Trophoblast cell (in vitro differentiated cells and primary cell): ENCODE measurements around the gene SNRPB.
A peak's percentile ranks its signal among the peaks of the same experiment; 100 is the strongest.
"Not testable (repeated sequence)": the region's sequence is repeated elsewhere in the genome, so short reads cannot be mapped to it uniquely, and the experiment has no call there.

Experiments
- DNase-seq, 2 donors: peaks; one replicate each; pipeline ENCODE4 v3.0.0-alpha.2; 2016
- H2AFZ ChIP-seq: 2 replicates; pipeline ENCODE4 v1.6.1; 2013; ENCODE audit warnings: low read length, moderate library complexity, mild to moderate bottlenecking; ENCODE audit not compliant: insufficient read depth, poor library complexity
- H2AK5ac ChIP-seq: 2 replicates; pipeline ENCODE4 v1.6.1; 2013; ENCODE audit warnings: mild to moderate bottlenecking, low read length
- H2BK120ac ChIP-seq: 2 replicates; pipeline ENCODE4 v1.6.1; 2013; ENCODE audit warnings: low read length, mild to moderate bottlenecking, moderate library complexity; ENCODE audit not compliant: insufficient read depth, poor library complexity
- H2BK12ac ChIP-seq: 2 replicates; pipeline ENCODE4 v1.6.1; 2013; ENCODE audit warnings: mild to moderate bottlenecking, low read length, moderate library complexity
- H2BK5ac ChIP-seq: 2 replicates; pipeline ENCODE4 v1.6.1; 2013; ENCODE audit warnings: low read length, low read depth, moderate library complexity, mild to moderate bottlenecking; ENCODE audit not compliant: poor library complexity
- H3K14ac ChIP-seq: 2 replicates; pipeline ENCODE4 v1.6.1; 2013; ENCODE audit warnings: mild to moderate bottlenecking, low read length
- H3K18ac ChIP-seq: 2 replicates; pipeline ENCODE4 v1.6.1; 2013; ENCODE audit warnings: mild to moderate bottlenecking, low read length
- H3K23ac ChIP-seq: 2 replicates; pipeline ENCODE4 v1.6.1; 2013; ENCODE audit warnings: low read length
- H3K27ac ChIP-seq: 2 replicates; pipeline ENCODE4 v1.5.1; 2013; ENCODE audit warnings: low read depth, mild to moderate bottlenecking, inconsistent platforms, low read length, moderate library complexity
- H3K27me3 ChIP-seq: 2 replicates; pipeline ENCODE4 v1.6.1; 2013; ENCODE audit warnings: inconsistent platforms, mild to moderate bottlenecking, low read length, moderate library complexity; ENCODE audit not compliant: insufficient read depth
- H3K36me3 ChIP-seq, 2 experiments: 1 replicate in 1 of 2; 2 replicates in 1 of 2; pipeline ENCODE4 v1.6.1; 2013; ENCODE audit warnings: low read length in 2 of 2, mild to moderate bottlenecking in 2 of 2, moderate library complexity in 1 of 2; ENCODE audit not compliant: insufficient read depth in 2 of 2, control insufficient read depth in 1 of 2
- H3K4ac ChIP-seq: 2 replicates; pipeline ENCODE4 v1.6.1; 2013; ENCODE audit warnings: low read depth, mild to moderate bottlenecking, low read length, moderate library complexity
- H3K4me1 ChIP-seq, 2 experiments: 1 replicate in 1 of 2; 2 replicates in 1 of 2; pipeline ENCODE4 v1.6.1; 2013; ENCODE audit warnings: low read length in 2 of 2, mild to moderate bottlenecking in 2 of 2, moderate library complexity in 1 of 2; ENCODE audit not compliant: insufficient read depth in 2 of 2, control insufficient read depth in 1 of 2
- H3K4me2 ChIP-seq: 2 replicates; pipeline ENCODE4 v1.6.1; 2013; ENCODE audit warnings: inconsistent platforms, mild to moderate bottlenecking, low read length, moderate library complexity
- H3K4me3 ChIP-seq: 2 replicates; pipeline ENCODE4 v1.5.1; 2013; ENCODE audit warnings: mild to moderate bottlenecking, low read depth, low read length, inconsistent platforms
- H3K79me1 ChIP-seq: one replicate; pipeline ENCODE4 v1.6.1; 2013; ENCODE audit warnings: low read length
- H3K79me2 ChIP-seq: 2 replicates; pipeline ENCODE4 v1.6.1; 2013; ENCODE audit warnings: low read length, mild to moderate bottlenecking; ENCODE audit not compliant: control insufficient read depth, insufficient read depth, poor library complexity
- H3K9ac ChIP-seq: 2 replicates; pipeline ENCODE4 v1.6.1; 2013; ENCODE audit warnings: mild to moderate bottlenecking, low read length
- H3K9me3 ChIP-seq: 2 replicates; pipeline ENCODE4 v1.6.1; 2013; ENCODE audit warnings: low read depth, mild to moderate bottlenecking, control low read depth, inconsistent platforms, low read length; ENCODE audit not compliant: insufficient read depth
- H4K12ac ChIP-seq: 2 replicates; pipeline ENCODE4 v1.6.1; 2013; ENCODE audit warnings: low read depth, mild to moderate bottlenecking, low read length, moderate library complexity
- H4K8ac ChIP-seq: 2 replicates; pipeline ENCODE4 v1.6.1; 2013; ENCODE audit warnings: low read depth, mild to moderate bottlenecking, low read length, moderate library complexity
- H4K91ac ChIP-seq: one replicate; pipeline ENCODE4 v1.6.1; 2013; ENCODE audit warnings: low read depth, mild to moderate bottlenecking, low read length, moderate library complexity
- WGBS: extraction: QIAGEN DNeasy Blood & Tissue Kit; methylation state at CpG from one replicate; pipeline ENCODE4 v1.1.7; 2013; ENCODE audit warnings: missing lambda C conversion rate; ENCODE audit not compliant: insufficient read length, insufficient coverage; ENCODE audit errors: extremely low coverage; 5-methylcytosine and 5-hydroxymethylcytosine counted together

The SNRPB gene

DNA sequence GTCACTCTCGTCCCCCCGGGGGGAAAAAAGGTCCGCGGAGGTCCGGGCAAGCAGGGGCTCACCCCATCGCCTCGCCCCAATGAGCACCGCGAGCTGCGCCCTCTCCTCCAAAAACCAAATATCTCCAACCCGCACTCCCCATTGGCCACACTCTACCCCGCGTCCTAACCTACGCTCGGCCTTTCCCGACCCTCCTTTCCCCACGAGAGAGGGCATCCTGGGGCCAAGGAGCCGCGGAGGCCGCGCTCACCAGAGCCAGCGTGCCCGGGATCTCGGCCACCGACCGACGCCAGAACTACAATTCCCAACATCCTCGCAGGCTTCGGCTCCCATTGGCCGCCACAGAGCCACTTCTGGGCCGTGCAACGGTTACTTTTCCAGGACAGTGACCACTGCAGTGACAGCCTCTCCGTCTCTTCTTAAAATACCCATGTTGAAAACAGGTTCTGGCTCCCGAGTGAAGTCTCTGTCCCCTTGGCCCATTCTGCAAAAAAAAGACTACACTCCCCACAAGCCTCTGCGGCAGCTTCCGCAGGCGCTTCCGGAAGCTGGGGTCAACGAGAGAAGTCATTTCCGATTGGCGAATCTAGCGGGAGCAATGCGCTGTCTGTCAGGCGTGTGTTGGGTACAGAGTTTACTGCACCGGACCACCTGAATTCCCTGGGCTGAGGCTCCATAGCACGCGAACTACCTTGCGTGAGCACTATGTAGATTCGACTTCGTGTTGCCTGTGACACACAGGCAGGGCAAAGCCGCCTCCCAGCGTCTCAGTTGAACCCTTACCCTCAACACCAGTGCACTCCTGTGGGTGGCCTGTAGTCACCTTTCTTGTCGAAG lies 38.3 kb upstream of the SNRPB start, which contains the start of gene ZNF343:
ZNF343 (minus strand) TSS at position 285 of the 837 bp plus-strand sequence. CDS start 15,020 bp downstream, outside the sequence.
- no peak within 1 kb of the TSS for H3K27ac ChIP-seq
- H3K4me1 ChIP-seq: peaks cover 6 to 8% of the 10 kb centered on the region in 2 experiments
- peak within 1 kb of the TSS; percentile 98 for H4K8ac ChIP-seq
- H3K9me3 ChIP-seq: no peaks in the 10 kb centered on the region
- no peak within 1 kb of the TSS for H2BK12ac ChIP-seq
- no peak within 1 kb of the TSS for H3K23ac ChIP-seq
- peak within 1 kb of the TSS; percentile 75 for H2BK120ac ChIP-seq
- peak within 1 kb of the TSS; percentile 70 for H3K9ac ChIP-seq
- peak within 1 kb of the TSS; percentile 82 for H3K14ac ChIP-seq
- H3K4me2 ChIP-seq: peak within 1 kb of the TSS; percentile 81
- no peaks in the 10 kb centered on the region for H3K36me3 ChIP-seq
- H2AFZ ChIP-seq: peak within 1 kb of the TSS; percentile 68
- WGBS: no CpG with 5 or more reads among the region's 53 CpGs
- peaks cover 2% of the 10 kb centered on the region for H3K27me3 ChIP-seq
- peak within 1 kb of the TSS; percentile 60 for H3K18ac ChIP-seq
- peak; percentile 77 to 84 for DNase-seq
- H3K4ac ChIP-seq: peak within 1 kb of the TSS; percentile 44
- H2BK5ac ChIP-seq: peak within 1 kb of the TSS; percentile 8
- peaks cover 7% of the 10 kb centered on the region for H3K79me1 ChIP-seq
- peak within 1 kb of the TSS; percentile 81 for H3K4me3 ChIP-seq
- H2AK5ac ChIP-seq: peak within 1 kb of the TSS; percentile 35
- H4K91ac ChIP-seq: peak within 1 kb of the TSS; percentile 83
- peaks cover 7% of the 10 kb centered on the region for H3K79me2 ChIP-seq
- peak within 1 kb of the TSS; percentile 94 for H4K12ac ChIP-seq

GRCh38 chr20:2507875-2508630 lies 37.5 kb upstream of the SNRPB start:
- Histone ChIP-seq H3K4me2 (peak overlapping the region; percentile 81), H4K12ac (peak overlapping the region; percentile 47), H3K18ac (peak overlapping the region; percentile 60), H3K79me1 (peaks cover 7% of the 10 kb centered on the region), H4K91ac (peak overlapping the region; percentile 83), H3K9me3 (no peaks in the 10 kb centered on the region), H4K8ac (peak overlapping the region; percentile 98), H2BK12ac (no peak overlapping the region), H3K14ac (peak overlapping the region; percentile 59), H2AFZ (peak overlapping the region; percentile 68), H3K79me2 (peaks cover 7% of the 10 kb centered on the region), H2AK5ac (peak overlapping the region; percentile 35), H3K27me3 (peaks cover 2% of the 10 kb centered on the region), H3K4ac (peak overlapping the region; percentile 44), H3K4me1 (peaks cover 6 to 8% of the 10 kb centered on the region in 2 experiments), H2BK120ac (no peak overlapping the region), H3K23ac (no peak overlapping the region), H3K27ac (no peak overlapping the region), H2BK5ac (no peak overlapping the region), H3K9ac (peak overlapping the region; percentile 64), H3K36me3 (no peaks in the 10 kb centered on the region), H3K4me3 (peak overlapping the region; percentile 81)
- no CpG with 5 or more reads among the region's 22 CpGs for WGBS
- DNase-seq: no peak

GRCh38 chr20:2507464-2507863 lies 36.9 kb upstream of the SNRPB start:
- Histone ChIP-seq H2AK5ac (no peak overlapping the region), H3K27me3 (no peaks in the 10 kb centered on the region), H3K4me3 (no peak overlapping the region), H3K9me3 (no peaks in the 10 kb centered on the region), H3K79me2 (peaks cover 7% of the 10 kb centered on the region), H3K9ac (no peak overlapping the region), H2AFZ (no peak overlapping the region), H2BK12ac (no peak overlapping the region), H3K23ac (no peak overlapping the region), H3K4me2 (no peak overlapping the region), H2BK5ac (no peak overlapping the region), H3K14ac (no peak overlapping the region), H4K8ac (no peak overlapping the region), H2BK120ac (no peak overlapping the region), H3K79me1 (peaks cover 7% of the 10 kb centered on the region), H3K4me1 (peaks cover 6 to 8% of the 10 kb centered on the region in 2 experiments), H3K36me3 (no peaks in the 10 kb centered on the region), H4K91ac (no peak overlapping the region), H4K12ac (no peak overlapping the region), H3K18ac (no peak overlapping the region), H3K4ac (no peak overlapping the region), H3K27ac (no peak overlapping the region)
- WGBS: no CpG with 5 or more reads among the region's 5 CpGs
- DNase-seq: no peak

- H3K79me2 ChIP-seq, H2AFZ ChIP-seq, H3K9me3 ChIP-seq, DNase-seq, H3K9ac ChIP-seq, H3K4ac ChIP-seq, H3K79me1 ChIP-seq, H2AK5ac ChIP-seq, H3K14ac ChIP-seq, H3K36me3 ChIP-seq, H3K4me3 ChIP-seq, H4K12ac ChIP-seq, H3K18ac ChIP-seq, H2BK5ac ChIP-seq, H3K23ac ChIP-seq, H3K27ac ChIP-seq, H2BK120ac ChIP-seq, H4K8ac ChIP-seq, H2BK12ac ChIP-seq, H4K91ac ChIP-seq, H3K4me2 ChIP-seq, H3K4me1 ChIP-seq, H3K27me3 ChIP-seq: not testable (repeated sequence)
- WGBS: no CpG with 5 or more reads among the region's 5 CpGs
Measured at GRCh38 chr20:2506426-2506825, 35.8 kb upstream of the SNRPB start.
